HG03571 (cell line): ENCODE measurements around the gene PREP.
"Not testable (repeated sequence)": the region's sequence is repeated elsewhere in the genome, so short reads cannot be mapped to it uniquely, and the experiment has no call there.

Experiments
- ATAC-seq: cut with Tn5 transposase; IDR thresholded peaks from one replicate; pipeline ENCODE4 v1.9.1; 2021; ENCODE audit not compliant: unreplicated experiment

PREP gene

DNA sequence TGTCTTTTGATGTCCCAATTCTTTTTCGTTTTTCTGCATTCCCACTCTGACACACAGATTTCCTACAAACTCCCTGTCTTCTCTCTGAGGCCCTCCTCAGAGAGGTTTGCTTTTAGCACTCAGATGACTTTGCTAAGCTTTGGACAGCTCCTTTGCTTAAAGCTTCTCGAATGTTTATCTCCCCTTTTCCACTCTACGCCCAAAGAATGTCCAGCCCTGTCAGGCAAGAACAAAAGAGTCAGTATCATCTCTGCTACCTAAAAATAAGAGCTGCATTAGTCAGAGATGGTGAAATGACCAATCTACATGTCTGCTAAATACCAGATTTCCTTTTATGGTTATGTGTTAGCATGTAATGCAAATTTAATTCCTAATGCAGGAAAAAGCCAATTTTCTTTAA lies 56.8 kb downstream of the PREP start:
- ATAC-seq: no peak

- ATAC-seq: no peak
Observed at GRCh38 chr6:105345506-105345905, 57.4 kb downstream of the PREP start.

GRCh38 chr6:105344881-105345370 lies 58.0 kb downstream of the PREP start:
- ATAC-seq: no peak

GRCh38 chr6:105338350-105338983 lies 64.4 kb downstream of the PREP start:
- not testable (repeated sequence) for ATAC-seq

GRCh38 chr6:105336986-105337385 lies 65.9 kb downstream of the PREP start:
- ATAC-seq: no peak

DNA sequence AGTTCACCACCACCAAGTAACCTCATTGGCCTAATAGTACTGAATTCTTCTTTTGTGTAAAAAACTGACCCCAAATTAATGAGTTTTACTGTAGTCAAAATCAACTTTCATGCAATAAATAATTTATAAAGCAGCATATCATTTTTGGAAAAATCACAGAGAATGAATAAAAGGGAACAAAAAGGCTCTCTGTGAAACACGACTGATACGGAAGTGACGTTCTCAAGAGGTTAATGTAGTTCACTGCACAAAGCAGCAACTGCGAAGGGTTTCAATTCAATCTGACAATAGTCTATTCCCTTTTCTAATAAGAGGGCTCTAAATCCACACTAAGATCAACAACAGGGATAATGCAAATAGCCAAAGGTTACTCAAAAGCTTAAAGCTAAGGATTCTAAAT lies 70.3 kb downstream of the PREP start:
- no peak for ATAC-seq

DNA sequence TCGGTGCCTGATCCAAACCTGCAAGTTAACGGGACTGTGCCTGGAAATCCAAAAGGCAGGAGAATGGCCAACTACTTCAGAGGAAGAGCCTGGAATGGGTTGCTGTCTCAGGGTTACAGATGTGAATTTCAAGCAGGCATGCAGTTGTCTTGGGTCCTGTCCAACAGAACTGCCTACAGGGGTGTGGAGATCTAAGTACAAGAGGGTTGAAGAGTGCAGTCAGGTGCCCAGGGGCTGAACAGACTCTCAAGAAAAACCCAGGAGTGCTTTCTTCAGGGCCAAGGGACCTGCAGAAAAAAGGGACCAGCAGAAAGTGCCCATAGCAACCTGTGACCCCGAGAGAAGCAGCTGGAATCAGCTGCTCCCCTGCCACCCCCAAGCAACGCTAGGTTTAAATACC lies 71.0 kb downstream of the PREP start:
- no peak for ATAC-seq

DNA sequence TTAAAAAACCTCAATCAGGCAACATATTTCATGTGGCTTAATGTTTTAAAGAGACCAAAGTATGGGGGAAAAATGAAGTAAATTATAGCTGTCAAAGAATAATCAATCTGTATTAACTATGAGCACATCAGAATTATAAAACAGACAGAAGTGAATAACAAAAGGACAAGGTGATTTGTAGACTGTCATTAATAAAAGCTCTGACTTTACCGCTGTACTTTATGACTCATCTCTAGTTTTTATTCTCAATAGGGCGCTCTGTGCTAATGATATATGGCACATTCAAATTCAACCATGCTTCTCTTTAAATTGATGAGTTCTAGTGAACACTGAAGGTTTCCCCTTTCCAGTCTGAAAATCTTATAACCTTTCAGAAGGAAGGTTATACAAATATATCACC lies 72.0 kb downstream of the PREP start:
- ATAC-seq: no peak

DNA sequence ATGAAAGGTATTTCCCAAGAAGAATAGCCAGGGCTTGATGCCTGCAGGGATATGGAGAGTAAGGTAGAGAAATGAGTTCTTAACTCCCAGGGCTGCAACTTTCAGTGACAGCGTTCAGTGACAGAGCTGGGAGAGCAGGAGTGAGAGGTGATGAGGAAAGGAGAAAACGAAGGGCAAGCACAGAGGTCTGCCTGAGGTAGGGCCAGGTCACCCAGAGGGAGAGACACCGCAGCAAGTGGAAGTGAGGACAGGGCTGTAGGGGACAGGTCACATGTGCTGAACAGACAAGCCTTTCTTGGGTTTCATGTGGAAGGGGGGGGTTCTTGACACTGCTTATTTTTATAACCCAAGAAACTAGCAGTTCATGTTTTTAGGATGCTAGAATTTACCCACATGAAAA lies 72.5 kb downstream of the PREP start:
- ATAC-seq: no peak

DNA sequence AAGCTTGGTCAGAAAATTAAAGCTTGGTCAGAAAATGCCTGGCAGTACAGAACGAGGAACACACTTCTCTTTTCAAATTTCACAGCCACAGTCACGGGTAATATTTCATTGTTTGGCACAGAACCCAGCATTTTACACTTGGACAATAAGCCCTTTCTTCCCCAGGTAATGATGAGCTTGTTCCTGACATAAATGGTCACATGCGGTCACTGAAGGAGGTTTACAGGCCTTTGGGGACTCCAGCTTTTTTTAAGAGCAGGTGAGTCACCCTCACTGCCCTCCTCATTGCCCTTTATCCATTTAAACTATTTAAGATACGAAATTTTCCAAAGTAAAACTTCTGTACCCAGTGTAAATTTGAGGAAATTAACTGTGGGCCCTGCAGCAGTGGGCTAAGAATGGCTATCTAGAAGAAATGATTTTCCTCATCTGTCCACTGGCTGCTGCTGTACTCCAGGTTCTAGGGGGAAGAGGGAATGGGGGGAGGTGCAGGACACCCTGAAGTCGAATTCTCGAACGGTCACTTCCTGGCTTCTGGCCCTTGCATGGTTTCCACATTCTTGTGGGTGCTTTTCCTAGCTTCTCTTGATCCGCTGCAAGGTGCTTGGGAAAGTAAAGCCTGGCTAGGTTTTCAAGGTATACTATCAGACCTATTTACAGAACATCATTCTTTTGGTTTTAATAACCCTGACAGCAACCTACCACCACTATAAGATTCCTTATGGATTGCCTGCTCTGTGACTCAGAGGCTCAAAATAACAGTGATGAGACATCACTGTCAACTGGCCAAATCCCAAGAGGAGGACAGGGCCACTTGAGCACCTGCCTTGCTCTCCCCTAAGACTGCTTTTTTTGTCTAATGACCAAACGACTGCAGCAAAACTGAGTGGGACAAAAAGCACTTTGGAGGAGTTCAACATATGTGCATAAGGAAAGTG lies 75.8 kb downstream of the PREP start:
- no peak for ATAC-seq

- ATAC-seq: no peak
Observed at GRCh38 chr6:105326216-105326615, 76.7 kb downstream of the PREP start.

DNA sequence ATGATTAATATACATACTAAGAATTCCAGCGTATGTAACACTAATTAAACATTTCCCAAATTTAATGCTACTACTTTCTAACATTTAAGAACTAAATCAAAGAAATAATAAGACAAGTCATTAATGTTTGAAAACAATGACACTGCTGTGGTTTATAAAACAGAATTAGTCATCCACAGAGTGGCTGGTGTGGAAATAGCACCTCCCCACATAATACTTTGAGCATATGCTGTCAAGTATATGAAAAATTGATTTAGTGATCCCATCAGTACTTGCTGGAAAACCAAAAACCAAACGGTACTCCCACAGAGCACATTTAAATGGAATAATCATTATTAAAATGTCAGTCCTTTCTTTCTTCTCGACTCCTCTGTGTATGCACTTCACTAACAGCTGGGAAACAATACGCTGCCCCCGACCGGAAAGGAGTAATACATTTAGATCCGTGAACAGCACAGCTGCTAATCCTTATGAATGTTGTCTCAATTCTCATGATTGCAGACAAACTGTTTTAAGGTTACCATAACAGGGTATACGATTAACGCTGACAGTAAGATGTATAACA lies 78.4 kb downstream of the PREP start:
- no peak for ATAC-seq

DNA sequence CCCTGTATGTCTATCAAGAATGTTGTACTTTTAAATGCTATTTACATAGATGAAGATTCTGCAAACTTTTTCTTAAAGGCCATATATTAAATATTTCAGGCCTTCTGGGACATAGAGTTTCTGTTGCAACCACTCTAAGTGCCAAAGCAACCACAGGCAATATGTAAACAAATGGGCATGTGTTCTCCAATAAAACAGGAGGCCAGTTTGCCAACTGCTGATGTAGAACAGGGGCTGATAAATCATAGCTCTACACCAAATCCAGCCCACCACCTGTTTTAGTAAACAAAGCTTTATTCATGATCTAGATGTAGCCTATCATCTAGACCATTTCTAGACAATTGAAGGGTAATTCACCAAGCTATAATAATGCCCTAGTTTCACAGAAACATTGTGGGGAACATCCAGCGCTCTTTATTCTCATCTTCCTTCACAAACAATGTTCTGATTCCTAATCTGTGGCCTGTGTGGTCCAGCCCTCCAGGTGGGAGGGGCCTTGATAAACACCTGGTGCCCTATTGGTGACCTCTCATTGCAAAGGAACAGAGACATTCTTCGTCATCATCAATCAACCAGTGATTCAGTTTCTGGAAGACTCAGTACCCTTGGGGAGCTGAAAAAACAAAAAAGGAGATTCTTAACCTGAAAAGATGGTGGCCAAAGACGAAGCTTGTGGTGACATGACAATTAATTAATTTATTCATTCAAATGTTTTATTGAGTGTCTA lies 80.2 kb downstream of the PREP start:
- no peak for ATAC-seq

- ATAC-seq: no peak
Observed at GRCh38 chr6:105321728-105322127, 81.2 kb downstream of the PREP start.

DNA sequence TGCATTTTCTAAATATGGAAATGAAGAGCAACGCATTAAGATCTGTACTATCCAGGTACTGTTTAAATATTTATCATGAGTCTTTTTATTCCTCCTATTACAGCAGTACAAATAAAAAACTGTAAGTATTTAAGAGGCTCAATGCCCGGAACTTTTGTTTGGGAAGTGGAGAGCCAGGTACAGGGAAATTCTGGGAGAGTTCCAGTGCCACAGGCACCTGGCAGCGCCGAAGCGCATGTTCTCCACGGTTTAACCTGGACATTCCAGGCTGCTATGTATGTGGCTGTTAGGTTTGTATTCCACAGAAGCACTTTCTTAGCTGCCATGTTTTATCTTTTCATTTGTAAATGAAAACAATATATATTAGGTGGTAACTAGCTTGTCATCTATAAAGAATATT lies 81.7 kb downstream of the PREP start:
- no peak for ATAC-seq

DNA sequence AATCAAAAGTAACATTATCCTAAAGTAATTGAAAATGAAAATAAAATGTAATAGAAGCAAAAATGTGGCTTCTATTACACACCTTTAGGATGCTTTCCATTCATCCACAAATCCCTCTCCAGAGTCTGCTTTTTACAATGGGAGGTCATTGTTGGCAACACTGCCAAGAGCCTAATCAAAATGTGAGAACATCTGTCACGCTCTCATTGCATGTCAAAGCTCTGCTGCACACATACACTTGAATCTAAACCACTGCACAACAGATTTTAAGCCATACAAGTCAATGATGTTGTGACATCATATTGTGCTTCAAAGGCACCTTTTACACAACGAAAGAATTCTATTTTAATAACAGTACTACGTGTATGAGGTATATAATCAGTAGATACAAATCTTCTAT lies 82.1 kb downstream of the PREP start:
- no peak for ATAC-seq

DNA sequence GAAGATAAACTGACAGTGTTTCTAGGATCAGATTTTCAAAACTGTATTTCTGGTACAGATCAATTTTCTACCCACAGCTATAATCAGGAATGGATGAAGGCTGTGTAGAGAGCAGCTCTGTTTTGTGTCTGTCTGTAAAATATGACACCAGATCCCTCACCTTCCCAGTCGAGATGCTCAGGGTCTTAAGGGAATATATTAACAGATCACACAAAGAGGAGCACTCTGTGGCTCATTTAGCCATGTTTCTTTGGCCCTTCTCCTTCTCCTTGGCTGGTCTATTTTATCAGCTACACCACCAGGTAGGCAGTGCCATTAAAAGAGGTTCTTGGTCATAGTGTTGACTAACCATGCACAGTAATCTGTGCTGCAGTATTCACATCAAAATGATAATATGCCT lies 82.6 kb downstream of the PREP start:
- ATAC-seq: no peak

- ATAC-seq: no peak
Observed at GRCh38 chr6:105319331-105319730, 83.6 kb downstream of the PREP start.

GRCh38 chr6:105318660-105319059 lies 84.2 kb downstream of the PREP start:
- no peak for ATAC-seq

DNA sequence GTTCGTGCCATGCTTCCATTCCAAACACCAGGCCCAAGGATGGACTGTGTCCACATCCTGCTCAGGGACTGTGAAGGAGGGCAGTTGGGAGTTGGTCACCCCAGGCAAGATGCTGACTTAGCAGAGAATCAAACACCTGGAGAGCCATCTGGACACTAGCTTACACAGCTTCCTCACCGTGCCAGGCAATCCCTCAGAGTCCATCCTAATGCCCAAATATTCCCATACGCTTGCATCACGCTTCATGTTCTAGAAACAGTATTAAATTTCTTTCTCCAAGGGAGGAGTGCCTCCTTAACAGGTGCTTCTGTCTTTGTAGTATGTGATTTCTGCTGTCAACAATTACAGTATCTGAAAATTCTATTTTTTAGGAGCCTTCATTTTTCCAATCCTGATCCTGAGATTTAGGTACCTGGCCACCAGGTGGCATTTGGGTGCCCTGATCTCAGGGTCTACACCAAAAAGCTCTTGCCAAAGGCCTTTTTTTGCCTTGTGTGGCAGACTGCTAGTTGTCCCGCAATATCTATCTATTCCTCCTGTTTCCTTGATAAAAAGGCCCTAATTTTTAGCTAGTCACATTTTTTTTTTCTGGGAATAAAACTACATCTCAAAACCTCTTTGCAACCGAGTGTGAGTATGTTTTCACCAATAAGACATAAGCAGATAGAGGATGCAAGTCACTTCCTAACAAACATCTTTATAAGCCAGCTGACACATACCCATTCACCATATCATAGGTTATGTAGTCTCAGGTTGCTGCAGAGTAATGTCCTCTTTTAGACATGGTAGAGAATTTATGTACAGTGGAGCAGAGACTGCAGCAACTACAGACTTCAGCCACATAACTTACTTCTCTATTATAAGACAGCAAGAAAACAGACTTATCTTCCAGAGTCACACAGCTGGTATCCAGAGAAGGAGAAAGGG lies 85.0 kb downstream of the PREP start:
- ATAC-seq: no peak
